Hepatocyte (in vitro differentiated cells): Measurements from ENCODE around the gene PDE3B. TPM values are rescaled to one million over a fixed set of nuclear protein-coding genes. Genes with fewer than 3 reads are reported as not detected.
"Not testable (repeated sequence)": the region's sequence is repeated elsewhere in the genome, so short reads cannot be mapped to it uniquely, and the experiment has no call there.

ENCODE experiments used
- DNase-seq: peaks from one replicate; pipeline ENCODE4 v3.0.0-alpha.2; 2016; ENCODE audit warnings: low spot score
- H2AFZ ChIP-seq: fragments of 200-600 bp; sonication (generic); 2 replicates; pipeline ENCODE4 v1.6.0; 2016; ENCODE audit warnings: antibody characterized with exemption, mild to moderate bottlenecking
- H3K27ac ChIP-seq: fragments of 200-600 bp; sonication (generic); 2 replicates; pipeline ENCODE4 v1.5.1; 2016; ENCODE audit warnings: mild to moderate bottlenecking
- H3K27me3 ChIP-seq: fragments of 200-600 bp; sonication (generic); 2 replicates; pipeline ENCODE4 v1.6.1; 2016
- H3K36me3 ChIP-seq: fragments of 200-600 bp; sonication (generic); replicated peaks from 2 replicates; pipeline ENCODE4 v1.5.1; 2016; ENCODE audit warnings: low read depth; ENCODE audit not compliant: insufficient read depth
- H3K4me1 ChIP-seq: fragments of 200-600 bp; sonication (generic); 2 replicates; pipeline ENCODE4 v1.5.1; 2016; ENCODE audit warnings: mild to moderate bottlenecking, moderate library complexity; ENCODE audit not compliant: insufficient read depth
- H3K4me2 ChIP-seq: fragments of 200-600 bp; sonication (generic); 2 replicates; pipeline ENCODE4 v1.6.0; 2016
- H3K4me3 ChIP-seq: fragments of 200-600 bp; sonication (generic); 2 replicates; pipeline ENCODE4 v1.5.1; 2016; ENCODE audit warnings: mild to moderate bottlenecking
- H3K79me2 ChIP-seq: fragments of 200-600 bp; sonication (generic); 2 replicates; pipeline ENCODE4 v1.6.0; 2017; ENCODE audit warnings: mild to moderate bottlenecking
- H3K9me2 ChIP-seq: fragments of 200-600 bp; sonication (generic); replicated peaks from 2 replicates; pipeline ENCODE4 v1.6.0; 2017; ENCODE audit warnings: mild to moderate bottlenecking; ENCODE audit not compliant: insufficient read depth
- H3K9me3 ChIP-seq: fragments of 200-600 bp; sonication (generic); 2 replicates; pipeline ENCODE4 v1.5.1; 2016; ENCODE audit warnings: low read depth, mild to moderate bottlenecking
- H4K20me1 ChIP-seq: fragments of 200-600 bp; sonication (generic); 2 replicates; pipeline ENCODE4 v1.6.0; 2016; ENCODE audit warnings: mild to moderate bottlenecking; ENCODE audit not compliant: insufficient read depth, poor library complexity, severe bottlenecking
- EZH2 ChIP-seq: fragments of 200-600 bp; sonication (generic); IDR thresholded peaks from 2 replicates; pipeline ENCODE4 v1.6.1; 2016; ENCODE audit warnings: antibody characterized with exemption, mild to moderate bottlenecking, borderline replicate concordance
- EZH2phosphoT487 ChIP-seq: fragments of 200-600 bp; sonication (generic); IDR thresholded peaks from one replicate; pipeline ENCODE4 v1.6.1; 2018; ENCODE audit warnings: antibody characterized with exemption, mild to moderate bottlenecking, low read depth, moderate library complexity; ENCODE audit not compliant: unreplicated experiment, severe bottlenecking
- WGBS: methylation state at CpG from one replicate; pipeline ENCODE4 v1.1.6; 2016; ENCODE audit warnings: low lambda C conversion rate; ENCODE audit errors: missing lambda C conversion rate; 5-methylcytosine and 5-hydroxymethylcytosine counted together
- polyA plus RNA-seq: library from polyadenylated mRNA; unstranded; fragments of >200 nt; fragmentation: Nextera tagmentation; extraction: Ambion mirVana; gene quantifications from 2 replicates; pipeline ENCODE4 v1.2.1, GENCODE V29; 2016
- total RNA-seq: library from RNA; depleted of rRNA; stranded (reverse); fragments of >200 nt; gene quantifications from 2 replicates; pipeline ENCODE4 v1.2.3, GENCODE V29; 2014
- TF ChIP-seq, protein P1 (sequence below): fragments of 200-600 bp; sonication (generic); IDR thresholded peaks from 2 replicates; pipeline ENCODE4 v1.5.1; 2016; ENCODE audit warnings: antibody characterized with exemption, mild to moderate bottlenecking; ENCODE audit not compliant: poor library complexity

Gene PDE3B
- total and polyA plus RNA-seq, 2 experiments from 2014 or later = 15.8 to 46.3 TPM

DNA sequence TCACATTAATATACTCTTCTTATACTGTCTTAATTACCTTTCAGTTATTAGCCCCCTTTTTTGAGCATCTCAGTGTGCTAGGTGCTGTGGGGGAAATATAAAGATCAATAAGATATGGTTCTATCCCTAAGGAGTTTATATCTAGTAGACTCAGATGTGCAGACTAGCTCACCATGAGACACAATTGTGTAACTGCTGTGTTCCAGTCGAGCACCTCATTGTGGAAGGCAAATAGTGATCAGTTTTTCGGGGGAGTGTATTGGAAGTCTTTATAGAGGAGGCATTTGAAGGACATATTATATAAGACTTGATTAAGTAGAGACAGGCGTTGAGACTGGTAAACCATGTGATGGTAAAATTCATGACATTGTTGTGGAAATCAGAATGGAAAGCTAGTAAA is 11.8 kb downstream of the PDE3B start:
- Histone ChIP-seq H3K4me3 (no peak overlapping the region), H3K9me2 (no peaks in the 10 kb centered on the region), H4K20me1 (no peaks in the 10 kb centered on the region), H3K79me2 (peaks cover 82% of the 10 kb centered on the region), H3K36me3 (no peaks in the 10 kb centered on the region), H3K9me3 (no peaks in the 10 kb centered on the region), H3K27me3 (no peaks in the 10 kb centered on the region), H2AFZ (no peak overlapping the region), H3K27ac (no peak overlapping the region), H3K4me1 (peaks cover 9% of the 10 kb centered on the region), H3K4me2 (no peak overlapping the region)
- WGBS = 93% methylated on average over 3 of the region's 3 CpGs
- DNase-seq = no peak
- no peak for TF ChIP-seq EZH2
- TF ChIP-seq, protein P1, sequence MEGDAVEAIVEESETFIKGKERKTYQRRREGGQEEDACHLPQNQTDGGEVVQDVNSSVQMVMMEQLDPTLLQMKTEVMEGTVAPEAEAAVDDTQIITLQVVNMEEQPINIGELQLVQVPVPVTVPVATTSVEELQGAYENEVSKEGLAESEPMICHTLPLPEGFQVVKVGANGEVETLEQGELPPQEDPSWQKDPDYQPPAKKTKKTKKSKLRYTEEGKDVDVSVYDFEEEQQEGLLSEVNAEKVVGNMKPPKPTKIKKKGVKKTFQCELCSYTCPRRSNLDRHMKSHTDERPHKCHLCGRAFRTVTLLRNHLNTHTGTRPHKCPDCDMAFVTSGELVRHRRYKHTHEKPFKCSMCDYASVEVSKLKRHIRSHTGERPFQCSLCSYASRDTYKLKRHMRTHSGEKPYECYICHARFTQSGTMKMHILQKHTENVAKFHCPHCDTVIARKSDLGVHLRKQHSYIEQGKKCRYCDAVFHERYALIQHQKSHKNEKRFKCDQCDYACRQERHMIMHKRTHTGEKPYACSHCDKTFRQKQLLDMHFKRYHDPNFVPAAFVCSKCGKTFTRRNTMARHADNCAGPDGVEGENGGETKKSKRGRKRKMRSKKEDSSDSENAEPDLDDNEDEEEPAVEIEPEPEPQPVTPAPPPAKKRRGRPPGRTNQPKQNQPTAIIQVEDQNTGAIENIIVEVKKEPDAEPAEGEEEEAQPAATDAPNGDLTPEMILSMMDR = no peak
- no peak for TF ChIP-seq EZH2phosphoT487

DNA sequence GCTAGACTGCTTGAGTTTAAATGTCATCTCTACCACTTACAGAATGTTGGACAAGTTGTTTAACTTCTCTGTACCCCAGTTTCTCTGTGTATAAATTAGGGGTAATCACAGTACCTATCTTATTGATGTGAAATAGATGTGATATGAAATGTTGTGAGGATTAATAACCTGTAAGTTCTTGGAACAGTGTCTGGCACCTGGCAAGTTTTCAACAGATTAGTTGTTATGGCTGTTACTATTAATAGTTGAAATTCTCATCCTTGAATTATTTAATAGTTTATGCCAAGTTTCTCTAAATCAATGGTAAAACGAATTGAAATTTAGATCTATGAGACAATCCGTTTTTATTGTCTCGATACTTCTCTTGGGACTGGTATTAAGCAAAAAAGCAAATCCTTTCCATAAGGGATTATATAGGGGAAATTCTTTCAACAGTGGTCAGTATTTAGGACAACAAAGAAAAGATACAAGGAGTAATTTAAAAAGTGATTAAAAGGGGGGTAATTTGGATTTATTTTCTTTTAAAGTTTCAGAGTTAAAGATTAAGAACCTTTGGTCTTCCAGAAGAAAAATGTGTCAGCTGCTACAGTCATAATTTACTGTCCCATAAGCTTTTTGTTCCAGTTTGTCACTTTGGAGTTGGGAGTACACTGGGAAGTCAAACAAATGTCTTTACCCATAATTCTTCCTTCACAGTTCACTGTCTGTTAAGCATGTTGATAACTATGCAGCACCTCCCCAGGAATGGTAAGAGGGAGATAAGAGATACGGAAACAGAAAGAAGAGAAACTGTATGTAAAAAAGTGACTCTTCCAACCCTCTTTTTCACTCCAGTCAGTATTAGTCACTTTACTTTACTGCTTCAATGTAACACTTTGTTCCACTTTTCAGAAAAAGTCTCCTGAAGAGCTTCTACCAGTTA is 13.2 kb downstream of the PDE3B start:
- WGBS = 76% methylated on average over 4 of the region's 4 CpGs
- Histone ChIP-seq H3K4me3 (no peak overlapping the region), H3K27ac (peak overlapping the region; percentile 41), H3K9me2 (no peaks in the 10 kb centered on the region), H3K9me3 (no peaks in the 10 kb centered on the region), H4K20me1 (no peaks in the 10 kb centered on the region), H2AFZ (no peak overlapping the region), H3K36me3 (no peaks in the 10 kb centered on the region), H3K4me1 (peaks cover 9% of the 10 kb centered on the region), H3K4me2 (peak overlapping the region; percentile 37), H3K27me3 (no peaks in the 10 kb centered on the region), H3K79me2 (peaks cover 68% of the 10 kb centered on the region)
- TF ChIP-seq, protein P1 = no peak
- no peak for TF ChIP-seq EZH2phosphoT487
- TF ChIP-seq EZH2 = no peak
- DNase-seq = peak; percentile 26

DNA sequence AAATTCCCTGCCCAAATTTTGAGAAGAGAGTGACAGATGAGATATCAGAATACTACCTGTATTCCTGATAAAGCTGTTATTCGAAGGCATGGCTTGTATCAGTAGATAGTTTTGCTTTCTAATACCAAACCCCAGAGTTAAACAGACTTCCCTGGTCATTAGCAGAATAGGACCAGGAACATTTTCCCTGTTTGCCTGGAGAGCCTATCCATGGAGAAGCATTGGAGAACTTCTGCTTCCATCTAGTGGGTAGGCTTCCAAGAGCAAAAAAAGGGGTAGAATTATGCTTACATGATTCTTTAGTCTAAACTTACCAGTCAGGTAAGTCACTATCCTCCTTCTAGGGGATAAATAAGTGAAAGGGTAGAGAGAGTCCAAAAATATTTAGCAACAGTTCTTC is 14.2 kb downstream of the PDE3B start:
- peak overlapping the region; percentile 37 for H3K4me2 ChIP-seq
- H3K27me3 ChIP-seq = no peaks in the 10 kb centered on the region
- no peak overlapping the region for H2AFZ ChIP-seq
- peak overlapping the region; percentile 41 for H3K27ac ChIP-seq
- no peak for TF ChIP-seq EZH2
- TF ChIP-seq, protein P1 = no peak
- TF ChIP-seq EZH2phosphoT487 = no peak
- H4K20me1 ChIP-seq = no peaks in the 10 kb centered on the region
- no peaks in the 10 kb centered on the region for H3K36me3 ChIP-seq
- H3K9me2 ChIP-seq = no peaks in the 10 kb centered on the region
- 81% methylated on average over 1 of the region's 1 CpG for WGBS
- H3K4me1 ChIP-seq = peaks cover 9% of the 10 kb centered on the region
- no peak overlapping the region for H3K4me3 ChIP-seq
- no peak for DNase-seq
- H3K9me3 ChIP-seq = no peaks in the 10 kb centered on the region
- H3K79me2 ChIP-seq = peaks cover 58% of the 10 kb centered on the region

DNA sequence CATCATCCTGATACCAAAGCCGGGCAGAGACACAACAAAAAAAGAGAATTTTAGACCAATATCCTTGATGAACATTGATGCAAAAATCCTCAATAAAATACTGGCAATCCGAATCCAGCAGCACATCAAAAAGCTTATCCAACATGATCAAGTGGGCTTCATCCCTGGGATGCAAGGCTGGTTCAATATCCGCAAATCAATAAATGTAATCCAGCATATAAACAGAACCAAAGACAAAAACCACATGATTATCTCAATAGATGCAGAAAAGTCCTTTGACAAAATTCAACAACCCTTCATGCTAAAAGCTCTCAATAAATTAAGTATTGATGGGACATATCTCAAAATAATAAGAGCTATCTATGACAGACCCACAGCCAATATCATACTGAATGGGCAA is 21.3 kb downstream of the PDE3B start:
- H2AFZ ChIP-seq, H3K4me3 ChIP-seq, H3K4me1 ChIP-seq, H3K27me3 ChIP-seq, H3K4me2 ChIP-seq, H3K79me2 ChIP-seq, H4K20me1 ChIP-seq, H3K36me3 ChIP-seq, H3K9me2 ChIP-seq, H3K27ac ChIP-seq, H3K9me3 ChIP-seq, DNase-seq: not testable (repeated sequence)
- 98% methylated on average over 3 of the region's 3 CpGs for WGBS

DNA sequence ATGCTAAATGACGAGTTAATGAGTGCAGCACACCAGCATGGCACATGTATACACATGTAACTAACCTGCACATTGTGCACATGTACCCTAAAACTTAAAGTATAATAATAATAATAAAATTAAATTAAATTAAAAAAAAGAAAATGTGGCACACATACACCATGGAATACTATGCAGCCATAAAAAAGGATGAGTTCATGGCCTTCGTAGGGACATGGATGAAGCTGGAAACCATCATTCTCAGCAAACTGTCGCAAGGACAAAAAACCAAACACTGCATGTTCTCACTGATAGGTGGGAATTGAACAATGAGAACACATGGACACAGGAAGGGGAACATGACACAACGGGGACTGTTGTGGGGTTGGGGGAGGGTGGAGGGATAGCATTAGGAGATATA is 23.7 kb downstream of the PDE3B start:
- not testable (repeated sequence) for H4K20me1 ChIP-seq, H3K79me2 ChIP-seq, DNase-seq, H3K4me3 ChIP-seq, H3K9me2 ChIP-seq, H3K27ac ChIP-seq, H3K4me1 ChIP-seq, H3K9me3 ChIP-seq, H3K36me3 ChIP-seq, H3K27me3 ChIP-seq, H2AFZ ChIP-seq, H3K4me2 ChIP-seq
- 91% methylated on average over 4 of the region's 4 CpGs for WGBS
